ENCODE data around the gene ADARB1. TPM values are rescaled to one million over a fixed set of nuclear protein-coding genes. Genes with fewer than 3 reads are reported as not detected.

The ADARB1 gene
- total RNA-seq, 2 experiments from 2014 or later: 27.5 to 28.6 TPM

GRCh38 chr21:45042664-45043161 lies 31.7 kb upstream of the ADARB1 start:
- Histone ChIP-seq H3K9me3 (ENCODE audit: control insufficient read depth in 1 of 2, insufficient read depth in 1 of 2, low read length in 2 of 2) (peaks cover 9 to 10% of the 10 kb centered on the region in 2 experiments), H3K4me1 (ENCODE audit: insufficient read depth, low read length) (no peaks in the 10 kb centered on the region), H3K36me3 (ENCODE audit: insufficient read depth, low read length) (no peaks in the 10 kb centered on the region), H3K27me3 (ENCODE audit: control insufficient read depth in 1 of 2, insufficient read depth in 2 of 2, low read length in 2 of 2) (peaks cover 4 to 6% of the 10 kb centered on the region in 2 experiments), H3K4me3 (ENCODE audit: low read length) (no peak overlapping the region), H3K27ac (ENCODE audit: low read depth in 1 of 2, low read length in 2 of 2) (no peak overlapping the region)
- DNase-seq (no peak), ATAC-seq (ENCODE audit: poor library complexity) (no peak)
- Mint-ChIP-seq H3K27ac (no peak overlapping the region), H3K36me3 (ENCODE audit: low read depth) (no peaks in the 10 kb centered on the region), H3K27me3 (peaks cover 20% of the 10 kb centered on the region), H3K9me3 (no peaks in the 10 kb centered on the region), H3K4me3 (no peak overlapping the region), H3K4me1 (ENCODE audit: low read depth) (no peaks in the 10 kb centered on the region)
- ChIA-PET CTCF (no interaction called here), POLR2A (no interaction called here)
- intact Hi-C loops (cut with DNase I, micrococcal nuclease): no loop called here
- no peak for TF ChIP-seq CTCF (IDR thresholded peaks at IDR 0.05)

- ATAC-seq (ENCODE audit: poor library complexity) (no peak), DNase-seq (no peak)
- Mint-ChIP-seq H3K36me3 (ENCODE audit: low read depth) (no peaks in the 10 kb centered on the region), H3K27me3 (peaks cover 20% of the 10 kb centered on the region), H3K27ac (no peak overlapping the region), H3K4me3 (no peak overlapping the region), H3K9me3 (no peaks in the 10 kb centered on the region), H3K4me1 (ENCODE audit: low read depth) (no peaks in the 10 kb centered on the region)
- Histone ChIP-seq H3K4me3 (ENCODE audit: low read length) (no peak overlapping the region), H3K36me3 (ENCODE audit: insufficient read depth, low read length) (no peaks in the 10 kb centered on the region), H3K27ac (ENCODE audit: low read depth in 1 of 2, low read length in 2 of 2) (no peak overlapping the region), H3K4me1 (ENCODE audit: insufficient read depth, low read length) (no peaks in the 10 kb centered on the region), H3K9me3 (ENCODE audit: control insufficient read depth in 1 of 2, insufficient read depth in 1 of 2, low read length in 2 of 2) (peaks cover 10 to 13% of the 10 kb centered on the region in 2 experiments), H3K27me3 (ENCODE audit: control insufficient read depth in 1 of 2, insufficient read depth in 2 of 2, low read length in 2 of 2) (peaks cover 4 to 6% of the 10 kb centered on the region in 2 experiments)
- ChIA-PET CTCF (no interaction called here), POLR2A (no interaction called here)
- TF ChIP-seq CTCF (IDR thresholded peaks at IDR 0.05): no peak
- intact Hi-C loops (cut with DNase I, micrococcal nuclease): no loop called here
Measured at GRCh38 chr21:45043541-45044020, 30.8 kb upstream of the ADARB1 start.

- no peak for TF ChIP-seq CTCF (IDR thresholded peaks at IDR 0.05)
- POLR2A ChIA-PET: no interaction called here
- Histone ChIP-seq H3K4me3 (ENCODE audit: low read length) (no peak overlapping the region), H3K36me3 (ENCODE audit: insufficient read depth, low read length) (no peaks in the 10 kb centered on the region), H3K9me3 (ENCODE audit: control insufficient read depth in 1 of 2, insufficient read depth in 1 of 2, low read length in 2 of 2) (peaks cover 10 to 13% of the 10 kb centered on the region in 2 experiments), H3K27me3 (ENCODE audit: control insufficient read depth in 1 of 2, insufficient read depth in 2 of 2, low read length in 2 of 2) (peaks cover 6 to 8% of the 10 kb centered on the region in 2 experiments), H3K27ac (ENCODE audit: low read depth in 1 of 2, low read length in 2 of 2) (no peak overlapping the region), H3K4me1 (ENCODE audit: insufficient read depth, low read length) (no peaks in the 10 kb centered on the region)
- Mint-ChIP-seq H3K36me3 (ENCODE audit: low read depth) (no peaks in the 10 kb centered on the region), H3K27ac (no peak overlapping the region), H3K4me3 (no peak overlapping the region), H3K27me3 (peaks cover 27% of the 10 kb centered on the region), H3K9me3 (no peaks in the 10 kb centered on the region), H3K4me1 (ENCODE audit: low read depth) (no peaks in the 10 kb centered on the region)
- CTCF ChIA-PET: no interaction called here
- DNase-seq: no peak
- no peak for ATAC-seq (ENCODE audit: poor library complexity)
- intact Hi-C loops (cut with DNase I, micrococcal nuclease): no loop called here
Measured at GRCh38 chr21:45045481-45045880, 28.9 kb upstream of the ADARB1 start.

All from CD4-positive, alpha-beta T cell (primary cell).